T47D (cell line): Measurements from ENCODE around the gene SUCLA2.

ENCODE experiments used
- DNase-seq, 2 experiments: peaks; one replicate each; pipeline versions ENCODE4 v3.0.0 to v3.0.0-alpha.2; 2011 to 2012; ENCODE audit warnings: low read depth in 1 of 2, low spot score in 1 of 2
- JUND ChIP-seq: IDR thresholded peaks from 2 replicates; pipeline ENCODE4 v1.6.1; 2012; ENCODE audit warnings: low read depth
- in situ Hi-C: cut with HindIII; loops from 2 replicates; pipeline ENCODE4 v1.10.0; 2016; ENCODE audit warnings: low sequenced_read_pairs, low pct_unique_long_range_greater_than_20kb

The SUCLA2 gene

GRCh38 chr13:48001114-48001881 is at the start of gene SUCLA2:
TSS of gene SUCLA2 (minus strand) at chr13:48001273. CDS start at chr13:48001269, 4 bp downstream.
- peak; percentile 85 to 89 for DNase-seq

GRCh38 chr13:48050550-48050949 is 49.5 kb upstream of the SUCLA2 start:
- no peak for TF ChIP-seq JUND
- DNase-seq = no peak
- in situ Hi-C loops = no loop called here

More at GRCh38 chr13:48001114-48001881, at the start of gene SUCLA2:
- in situ Hi-C loops = no loop called here
- TF ChIP-seq JUND = no peak

- TF ChIP-seq JUND = no peak
- no peak for DNase-seq
- in situ Hi-C loops = no loop called here
These were observed 42.9 kb upstream of the SUCLA2 start for GRCh38 chr13:48043789-48044503.

- no peak for DNase-seq
- TF ChIP-seq JUND = no peak
- in situ Hi-C loops = no loop called here
These were observed 41.8 kb upstream of the SUCLA2 start for GRCh38 chr13:48042894-48043293.

GRCh38 chr13:48040896-48041295 is 39.8 kb upstream of the SUCLA2 start:
- DNase-seq = no peak
- in situ Hi-C loops = no loop called here
- TF ChIP-seq JUND = no peak

GRCh38 chr13:48040049-48040448 is 39.0 kb upstream of the SUCLA2 start:
- in situ Hi-C loops = no loop called here
- no peak for TF ChIP-seq JUND
- no peak for DNase-seq

- in situ Hi-C loops = no loop called here
- no peak for DNase-seq
- TF ChIP-seq JUND = no peak
These were observed 37.7 kb upstream of the SUCLA2 start for GRCh38 chr13:48038761-48039160.

GRCh38 chr13:48037346-48038173 is 36.5 kb upstream of the SUCLA2 start, which contains the start of gene NUDT15:
TSS of gene NUDT15 (plus strand) at chr13:48037726. CDS start at chr13:48037747, 21 bp downstream.
- DNase-seq = peak; percentile 81 to 95
- in situ Hi-C loops = no loop called here
- no peak for TF ChIP-seq JUND

- in situ Hi-C loops = no loop called here
- DNase-seq = no peak
- no peak for TF ChIP-seq JUND
These were observed 28.8 kb upstream of the SUCLA2 start for GRCh38 chr13:48029859-48030258.

GRCh38 chr13:48028066-48028465 is 27.0 kb upstream of the SUCLA2 start:
- peak in 1 of 2 experiments; percentile 32 for DNase-seq
- in situ Hi-C loops = no loop called here
- TF ChIP-seq JUND = no peak

- TF ChIP-seq JUND = no peak
- DNase-seq = no peak
- in situ Hi-C loops = no loop called here
These were observed 18.7 kb upstream of the SUCLA2 start for GRCh38 chr13:48019796-48020195.

GRCh38 chr13:48018637-48019036 is 17.6 kb upstream of the SUCLA2 start:
- no peak for TF ChIP-seq JUND
- in situ Hi-C loops = no loop called here
- DNase-seq = no peak
